ENCODE data around the gene THSD7B. TPM values are rescaled to one million over a fixed set of nuclear protein-coding genes. Genes with fewer than 3 reads are reported as not detected.

THSD7B gene
- total RNA-seq, 1 donor from 2014 or later: 20.0 TPM

DNA sequence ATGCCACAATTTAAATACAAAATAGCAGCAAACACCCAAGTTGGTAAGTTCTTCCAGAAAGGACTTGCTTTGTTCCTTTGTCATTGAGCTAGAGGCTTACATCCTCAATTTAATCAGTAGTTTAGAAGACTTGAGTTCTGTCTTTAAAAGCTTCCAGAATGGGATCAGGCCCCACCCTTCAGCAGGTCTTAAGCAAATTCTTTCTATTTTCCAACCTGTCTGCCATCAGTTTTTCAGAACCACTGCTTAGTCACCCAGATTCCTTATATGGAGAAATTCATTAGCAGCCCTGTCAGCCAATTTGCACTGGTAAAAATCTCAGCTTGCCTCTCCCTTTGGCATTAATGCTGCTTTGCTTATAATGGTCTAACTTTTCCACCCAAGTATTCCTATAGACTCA lies 935.3 kb downstream of the THSD7B start:
- DNase-seq: no peak

DNA sequence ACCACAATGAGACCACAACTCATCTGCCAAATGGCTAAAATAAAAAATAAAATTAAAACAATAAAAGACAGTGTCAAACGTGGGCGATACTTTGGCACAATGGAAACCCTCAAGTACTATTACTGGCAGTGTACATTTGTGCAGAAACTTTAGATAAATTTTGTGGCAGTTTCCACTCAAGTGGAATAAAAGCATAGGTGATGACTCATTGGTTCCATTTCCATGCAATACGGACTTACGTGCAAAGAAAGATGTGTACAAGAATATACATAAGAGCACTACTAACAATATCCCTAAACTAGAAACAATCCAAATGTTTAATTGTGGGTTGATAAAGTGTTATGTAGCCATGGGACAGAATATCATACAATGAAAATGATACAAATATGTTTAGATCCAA lies 940.0 kb downstream of the THSD7B start:
- no peak for DNase-seq

DNA sequence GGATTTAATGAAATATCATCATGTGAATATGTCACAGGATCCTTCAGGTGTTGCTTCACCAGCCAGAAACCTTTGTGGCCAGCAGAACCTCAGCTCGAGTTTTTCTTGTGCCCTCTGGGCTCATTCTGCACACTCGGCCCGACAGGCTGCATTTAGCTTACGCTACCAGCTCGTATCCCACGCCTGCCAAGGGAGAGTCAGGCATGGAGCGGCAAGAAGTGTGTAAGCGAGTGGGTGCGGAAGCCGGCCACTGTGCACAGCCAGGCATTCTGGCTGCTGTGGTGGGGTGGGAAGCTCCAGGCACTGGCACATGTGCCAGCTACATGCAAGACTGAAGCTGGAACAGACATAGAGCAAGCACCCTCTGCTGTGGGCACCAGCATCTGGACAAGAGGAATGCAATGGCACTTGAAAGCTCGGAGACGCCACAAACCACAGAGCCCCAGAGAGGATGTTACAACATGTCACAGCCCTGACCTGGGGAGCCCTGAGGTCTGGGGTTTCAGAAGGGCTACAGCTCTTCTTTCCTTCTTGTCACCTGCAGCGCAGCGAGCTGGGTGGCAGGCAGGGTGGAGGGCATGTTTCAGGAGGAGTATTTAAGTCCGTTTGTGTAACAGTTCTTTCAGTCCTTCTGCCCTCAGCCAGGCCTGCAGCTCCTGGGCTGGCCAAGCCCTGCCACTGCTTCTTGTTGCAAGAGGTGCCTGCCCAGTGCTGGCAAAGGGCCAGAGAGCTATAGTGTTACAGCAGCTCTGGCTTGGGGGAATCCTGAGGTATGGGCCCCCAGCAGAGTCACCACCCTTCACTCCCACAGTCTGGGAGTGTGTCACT lies 941.7 kb downstream of the THSD7B start:
- DNase-seq: no peak

DNA sequence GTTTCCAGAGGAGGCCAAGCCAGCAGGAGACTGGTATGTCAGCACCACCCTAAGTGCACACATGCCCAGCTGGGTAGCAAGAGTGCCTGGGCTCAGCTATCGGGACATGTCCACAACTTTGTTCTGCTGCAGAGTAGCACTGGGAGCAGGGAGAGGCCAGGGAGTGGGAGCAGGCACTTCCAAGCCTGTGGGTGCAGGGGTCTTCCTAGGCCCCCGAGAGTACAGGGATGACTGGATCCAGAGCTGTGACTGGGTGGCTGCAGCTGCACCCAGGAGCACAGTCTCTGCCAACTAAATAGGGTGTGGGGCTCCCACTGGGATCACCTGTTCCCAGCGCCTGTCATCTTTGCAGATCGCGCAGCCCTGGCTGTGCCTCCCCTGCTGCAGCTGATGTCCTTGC lies 943.0 kb downstream of the THSD7B start:
- DNase-seq: no peak

DNA sequence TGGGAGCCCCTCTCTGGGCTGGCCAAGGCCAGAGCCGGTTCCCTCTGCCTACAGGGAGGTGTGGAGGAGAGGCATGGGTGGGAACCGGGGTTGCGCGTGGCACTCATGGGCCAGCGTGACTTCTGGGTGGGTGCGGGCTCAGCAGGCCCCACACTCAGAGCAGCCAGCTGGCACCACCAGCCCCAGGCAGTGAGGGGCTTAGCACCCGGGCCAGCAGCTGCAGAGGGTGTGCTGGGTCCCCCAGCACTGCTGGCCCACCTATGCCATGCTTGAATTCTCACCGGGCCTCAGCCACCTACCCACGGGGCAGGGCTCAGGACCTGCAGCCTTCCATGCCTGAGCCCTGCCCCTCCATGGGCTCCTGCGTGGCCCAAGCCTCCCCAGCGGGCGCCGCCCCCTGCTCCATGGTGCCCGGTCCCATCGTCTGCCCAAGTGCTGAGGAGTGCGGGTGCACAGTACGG lies 950.4 kb downstream of the THSD7B start:
- DNase-seq: no peak

DNA sequence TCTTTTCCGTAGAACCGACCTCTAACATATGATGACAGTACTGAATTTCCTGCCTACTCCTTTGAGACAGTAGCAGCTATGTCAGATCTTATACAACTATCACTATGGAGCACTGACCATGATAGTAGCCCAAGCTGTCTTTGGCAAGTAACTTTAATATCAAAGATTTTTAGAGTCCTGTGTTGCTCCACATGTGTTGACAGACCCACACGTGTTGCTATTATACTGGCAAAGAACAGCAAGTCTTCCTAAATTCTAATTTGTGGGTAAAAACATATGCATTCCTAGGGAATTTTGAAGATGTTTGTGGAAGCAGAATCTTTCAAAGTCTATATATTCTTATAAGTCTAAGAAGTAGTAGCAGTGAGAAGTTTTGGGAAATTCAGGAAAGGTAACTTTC lies 953.4 kb downstream of the THSD7B start:
- no peak for DNase-seq

DNA sequence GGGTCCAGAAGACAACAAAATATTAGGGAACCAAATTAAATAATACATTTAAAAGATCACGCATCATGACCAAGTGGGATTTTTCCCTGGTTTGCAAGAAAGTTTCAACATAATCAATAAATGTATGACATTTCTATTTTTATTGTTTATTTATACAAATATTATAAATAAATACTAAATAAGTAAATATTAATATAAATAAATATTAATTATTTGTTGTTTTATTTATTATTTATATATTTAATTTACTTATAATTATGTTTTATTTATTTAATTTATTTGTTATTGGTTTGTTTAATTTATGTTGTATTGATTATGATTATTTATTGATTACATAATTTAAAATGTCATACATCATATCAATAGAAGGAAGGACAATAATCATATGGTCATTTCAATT lies 956.4 kb downstream of the THSD7B start:
- DNase-seq: no peak

DNA sequence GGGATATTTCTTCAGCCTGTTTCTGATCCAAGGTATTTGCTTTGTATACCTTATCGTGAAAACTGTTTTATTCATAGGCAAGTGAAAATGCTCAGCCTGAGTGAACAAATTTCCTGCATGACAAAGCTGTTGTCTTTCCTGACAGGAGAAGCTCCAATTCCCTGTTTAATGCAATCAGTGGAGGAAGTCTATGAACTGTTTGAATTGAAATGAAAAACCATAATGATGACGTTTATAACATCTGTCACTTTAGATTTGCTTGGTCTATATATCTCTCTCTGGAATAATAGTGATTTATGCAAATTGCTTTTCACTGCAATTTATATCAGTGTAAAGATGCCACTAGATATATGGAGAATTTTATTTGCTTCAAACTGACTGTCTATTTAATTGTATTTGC lies 959.6 kb downstream of the THSD7B start:
- DNase-seq: no peak

Small RNA genes within 50 kb of the gene (small RNA-seq; reads per million reads assigned to genes)
- gene RF00019: not detected
- gene RNA5SP105: not detected
